OCI-LY7 (cell line): ENCODE results near the gene BMERB1.

Experiments used
- EZH2phosphoT487 ChIP-seq: fragments of 200-600 bp; sonication (generic); IDR thresholded peaks from 2 replicates; pipeline ENCODE4 v1.6.1; 2018; ENCODE audit warnings: low read depth, borderline replicate concordance, mild to moderate bottlenecking, mixed run types, antibody characterized with exemption, low read length, moderate library complexity, mixed read lengths
- TF ChIP-seq, protein P1 (sequence below): fragments of 200-600 bp; sonication (generic); conservative IDR thresholded peaks from 2 replicates; pipeline ENCODE4 v1.5.1; 2014; ENCODE audit warnings: mild to moderate bottlenecking, antibody characterized with exemption, low read length, moderate library complexity, mixed read lengths

GRCh38 chr16:15552507-15552906, 118.1 kb downstream of the BMERB1 start:
- TF ChIP-seq, protein P1, sequence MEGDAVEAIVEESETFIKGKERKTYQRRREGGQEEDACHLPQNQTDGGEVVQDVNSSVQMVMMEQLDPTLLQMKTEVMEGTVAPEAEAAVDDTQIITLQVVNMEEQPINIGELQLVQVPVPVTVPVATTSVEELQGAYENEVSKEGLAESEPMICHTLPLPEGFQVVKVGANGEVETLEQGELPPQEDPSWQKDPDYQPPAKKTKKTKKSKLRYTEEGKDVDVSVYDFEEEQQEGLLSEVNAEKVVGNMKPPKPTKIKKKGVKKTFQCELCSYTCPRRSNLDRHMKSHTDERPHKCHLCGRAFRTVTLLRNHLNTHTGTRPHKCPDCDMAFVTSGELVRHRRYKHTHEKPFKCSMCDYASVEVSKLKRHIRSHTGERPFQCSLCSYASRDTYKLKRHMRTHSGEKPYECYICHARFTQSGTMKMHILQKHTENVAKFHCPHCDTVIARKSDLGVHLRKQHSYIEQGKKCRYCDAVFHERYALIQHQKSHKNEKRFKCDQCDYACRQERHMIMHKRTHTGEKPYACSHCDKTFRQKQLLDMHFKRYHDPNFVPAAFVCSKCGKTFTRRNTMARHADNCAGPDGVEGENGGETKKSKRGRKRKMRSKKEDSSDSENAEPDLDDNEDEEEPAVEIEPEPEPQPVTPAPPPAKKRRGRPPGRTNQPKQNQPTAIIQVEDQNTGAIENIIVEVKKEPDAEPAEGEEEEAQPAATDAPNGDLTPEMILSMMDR, result no peak
- no peak for TF ChIP-seq EZH2phosphoT487
